Measurements from ENCODE around the gene LIN7A.

DNA sequence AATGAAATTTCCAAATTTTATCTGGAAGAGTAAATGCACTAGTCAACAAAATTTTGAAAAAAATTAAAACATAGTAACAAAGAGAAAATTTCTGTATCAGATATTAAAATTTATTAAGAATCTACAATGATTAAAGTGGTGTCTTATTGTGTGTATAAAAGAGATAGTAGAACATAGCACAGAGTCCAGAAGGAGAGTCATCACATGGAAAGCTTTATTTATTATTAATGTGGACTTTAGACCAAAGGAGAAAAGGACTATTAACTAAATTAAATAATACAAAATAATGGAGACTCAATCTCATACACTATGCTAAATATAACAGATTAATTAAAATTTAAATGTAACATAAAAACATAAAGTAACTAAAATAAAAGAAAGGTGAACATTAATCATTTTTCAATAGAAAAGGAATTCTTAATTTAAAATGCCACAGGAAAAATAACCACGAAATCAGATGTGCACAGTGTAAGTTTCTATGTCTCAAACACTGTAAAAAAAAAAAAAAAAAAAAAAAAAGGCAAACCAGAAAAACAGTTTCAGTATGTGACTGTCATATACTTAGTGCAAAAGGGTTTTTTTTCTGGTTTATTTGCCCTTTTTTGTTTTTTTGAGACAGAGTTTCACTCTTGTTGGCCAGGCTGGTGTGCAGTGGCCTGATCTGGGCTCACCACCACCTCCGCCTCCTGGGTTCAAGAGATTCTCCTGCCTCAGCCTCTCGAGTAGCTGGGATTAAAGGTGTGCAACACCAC is 125.6 kb downstream of the LIN7A start:
- TF ChIP-seq EZH2 (IDR thresholded peaks at IDR 0.05; ENCODE audit: low read length, missing control alignments), result no peak
- TF ChIP-seq, protein P1, sequence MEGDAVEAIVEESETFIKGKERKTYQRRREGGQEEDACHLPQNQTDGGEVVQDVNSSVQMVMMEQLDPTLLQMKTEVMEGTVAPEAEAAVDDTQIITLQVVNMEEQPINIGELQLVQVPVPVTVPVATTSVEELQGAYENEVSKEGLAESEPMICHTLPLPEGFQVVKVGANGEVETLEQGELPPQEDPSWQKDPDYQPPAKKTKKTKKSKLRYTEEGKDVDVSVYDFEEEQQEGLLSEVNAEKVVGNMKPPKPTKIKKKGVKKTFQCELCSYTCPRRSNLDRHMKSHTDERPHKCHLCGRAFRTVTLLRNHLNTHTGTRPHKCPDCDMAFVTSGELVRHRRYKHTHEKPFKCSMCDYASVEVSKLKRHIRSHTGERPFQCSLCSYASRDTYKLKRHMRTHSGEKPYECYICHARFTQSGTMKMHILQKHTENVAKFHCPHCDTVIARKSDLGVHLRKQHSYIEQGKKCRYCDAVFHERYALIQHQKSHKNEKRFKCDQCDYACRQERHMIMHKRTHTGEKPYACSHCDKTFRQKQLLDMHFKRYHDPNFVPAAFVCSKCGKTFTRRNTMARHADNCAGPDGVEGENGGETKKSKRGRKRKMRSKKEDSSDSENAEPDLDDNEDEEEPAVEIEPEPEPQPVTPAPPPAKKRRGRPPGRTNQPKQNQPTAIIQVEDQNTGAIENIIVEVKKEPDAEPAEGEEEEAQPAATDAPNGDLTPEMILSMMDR (conservative IDR thresholded peaks at IDR 0.05 in 1 of 2, IDR thresholded peaks at IDR 0.05 in 1 of 2; ENCODE audit: low read depth in 1 of 2, low read length in 2 of 2), result no peak
